NCI-H146 (cell line): Measurements from ENCODE around the gene DNAJB8.

Experiments
- DNase-seq: peaks from one replicate; lab custom pipeline; 2025; lab: John Stamatoyannopoulos, UW

The DNAJB8 gene

DNA sequence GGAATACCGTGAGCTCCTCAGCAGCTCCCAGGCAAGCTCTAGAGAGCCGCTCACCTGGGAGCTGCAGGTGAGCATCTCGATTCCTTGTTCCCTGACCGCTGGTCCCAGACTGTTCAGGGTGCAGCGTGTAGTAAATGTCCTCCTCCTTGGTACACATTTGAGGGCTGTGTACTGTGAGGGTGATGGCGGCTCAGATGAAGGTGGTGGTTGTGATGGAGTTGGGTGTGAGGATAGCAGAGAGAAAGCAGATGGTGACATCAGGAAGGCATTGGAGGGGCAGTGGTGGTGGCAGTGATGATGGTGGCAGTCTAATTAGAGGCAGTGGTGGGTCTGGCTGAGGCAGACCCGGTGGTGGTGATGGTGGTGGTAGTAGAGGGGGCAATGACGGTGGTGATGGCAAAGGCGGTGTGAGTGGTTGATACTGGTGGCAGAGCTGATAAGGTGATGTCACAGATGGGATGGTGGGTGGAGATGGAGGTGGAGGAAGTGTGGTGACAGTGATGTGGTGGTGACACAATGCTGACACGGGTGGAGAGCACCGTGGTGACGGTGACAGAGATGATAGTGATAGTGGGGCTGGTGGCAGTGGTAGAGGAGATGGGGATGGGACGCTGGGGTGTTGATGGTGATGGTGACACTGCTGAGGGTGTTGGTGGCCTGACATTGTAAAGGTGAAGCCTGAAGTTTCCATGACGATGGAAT lies at the start of gene DNAJB8:
DNAJB8 (minus strand) TSS at position 51 of the 702 bp plus-strand sequence. CDS start 3,645 bp downstream, outside the sequence.
- no peak for DNase-seq

DNA sequence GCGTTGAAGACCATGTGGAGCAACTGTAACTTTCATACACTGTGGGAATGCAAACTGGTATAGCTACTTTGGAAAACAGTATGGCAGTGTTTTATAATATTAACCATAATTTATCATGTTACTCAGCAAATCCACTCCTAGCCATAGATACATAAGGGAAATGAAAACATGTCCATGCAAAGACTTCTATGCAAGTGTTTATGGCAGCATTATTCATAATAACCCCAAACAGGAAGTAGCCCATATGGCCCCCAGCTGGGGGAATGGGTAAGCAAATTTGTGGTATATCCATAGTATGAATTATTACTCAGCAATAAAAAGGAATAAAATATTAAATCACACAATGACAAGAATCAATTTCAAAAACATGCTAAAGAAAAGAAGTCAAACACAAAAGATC lies 49.3 kb upstream of the DNAJB8 start:
- no peak for DNase-seq

DNA sequence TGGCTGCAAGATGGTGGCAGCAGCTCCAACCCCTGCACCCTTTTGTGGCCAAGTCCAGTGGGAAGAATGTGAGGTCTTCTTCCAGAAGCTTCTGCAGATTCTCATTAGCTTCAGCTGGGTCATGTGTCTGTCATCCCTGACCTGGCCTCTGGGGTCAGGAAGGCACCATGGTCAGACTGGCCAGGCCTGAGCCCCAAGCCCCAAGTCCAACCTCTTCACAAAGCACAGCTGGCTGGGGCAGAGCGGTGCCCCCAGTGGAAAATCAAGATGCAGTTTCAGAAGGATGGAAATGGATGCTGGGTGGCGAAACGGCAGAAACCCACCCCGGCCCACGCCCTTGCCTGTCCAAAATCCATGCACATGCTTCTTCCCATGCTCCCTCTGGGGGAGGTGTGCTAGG lies 42.2 kb upstream of the DNAJB8 start:
- DNase-seq = no peak

DNA sequence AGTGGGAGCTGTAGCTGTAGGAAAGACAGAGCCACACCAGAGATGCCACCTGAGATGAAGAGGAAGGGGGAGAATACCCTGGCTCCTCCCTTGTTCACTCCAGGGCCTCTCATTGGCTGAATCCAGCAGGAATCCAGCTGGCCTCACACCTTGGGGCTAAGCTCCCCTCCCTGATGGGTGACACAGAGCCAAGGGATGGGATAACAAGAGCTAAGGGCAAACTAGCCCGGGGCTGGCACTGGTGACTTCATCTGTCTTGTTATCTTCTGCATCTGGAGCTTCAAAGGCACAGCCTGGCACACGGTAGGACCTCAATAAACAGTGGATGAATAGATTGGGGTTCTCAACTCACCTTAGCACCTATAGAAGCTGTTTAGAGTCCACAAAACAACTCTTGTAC lies 40.1 kb upstream of the DNAJB8 start:
- no peak for DNase-seq

DNA sequence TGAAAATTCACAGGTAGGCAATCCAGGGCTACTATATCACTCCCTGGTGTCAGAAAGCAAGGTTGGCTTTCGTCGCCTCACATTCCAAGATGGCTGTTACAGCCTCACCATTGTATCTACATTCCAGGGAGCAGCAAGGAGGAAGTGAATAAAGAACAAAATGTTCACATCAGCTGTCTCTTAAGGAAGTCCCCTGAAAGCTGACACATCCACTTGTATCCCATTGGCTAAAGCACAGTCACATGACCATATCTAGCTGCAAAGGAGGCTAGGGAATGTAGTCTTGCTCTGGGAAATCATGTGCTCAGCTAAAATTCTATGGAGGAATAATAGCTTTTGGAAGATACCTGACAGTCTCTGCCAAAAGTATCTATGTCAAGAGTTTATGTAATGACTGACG lies 39.1 kb upstream of the DNAJB8 start:
- no peak for DNase-seq

DNA sequence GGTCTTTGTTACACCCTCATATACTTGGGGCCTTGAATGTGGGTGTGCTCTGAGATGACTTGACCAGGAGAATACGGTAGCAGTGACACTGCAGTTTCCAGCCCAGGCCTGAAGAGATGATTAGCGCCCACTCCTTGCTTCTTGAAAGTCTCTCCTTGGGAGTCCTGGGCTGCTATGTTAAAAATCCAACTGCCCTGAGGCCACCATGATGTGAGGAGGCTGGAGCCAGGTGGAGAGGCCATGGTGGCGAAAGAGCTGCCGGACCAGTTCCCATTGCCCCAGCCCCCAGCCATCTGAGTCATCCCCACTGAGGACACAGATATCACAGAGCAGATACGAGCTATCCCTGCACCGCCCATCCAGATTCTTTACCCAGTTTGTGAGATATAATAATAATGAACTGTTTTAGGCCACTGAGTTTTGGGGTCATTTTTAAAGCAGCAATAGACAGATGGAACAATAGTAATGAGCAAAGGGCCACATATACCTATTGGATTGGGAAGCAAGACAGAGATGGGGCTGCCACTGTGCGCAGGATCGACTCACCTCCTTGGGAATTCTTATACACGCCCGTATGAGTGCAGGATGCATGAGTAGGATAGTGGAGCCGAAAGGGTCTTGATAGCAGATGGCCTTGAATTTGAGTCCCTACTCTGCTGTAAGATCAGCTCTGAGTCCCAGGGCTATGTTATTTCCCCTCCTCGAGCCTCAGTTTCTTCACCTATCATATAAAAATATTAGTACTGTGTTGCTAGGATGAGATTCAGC lies 38.5 kb upstream of the DNAJB8 start:
- DNase-seq = no peak

DNA sequence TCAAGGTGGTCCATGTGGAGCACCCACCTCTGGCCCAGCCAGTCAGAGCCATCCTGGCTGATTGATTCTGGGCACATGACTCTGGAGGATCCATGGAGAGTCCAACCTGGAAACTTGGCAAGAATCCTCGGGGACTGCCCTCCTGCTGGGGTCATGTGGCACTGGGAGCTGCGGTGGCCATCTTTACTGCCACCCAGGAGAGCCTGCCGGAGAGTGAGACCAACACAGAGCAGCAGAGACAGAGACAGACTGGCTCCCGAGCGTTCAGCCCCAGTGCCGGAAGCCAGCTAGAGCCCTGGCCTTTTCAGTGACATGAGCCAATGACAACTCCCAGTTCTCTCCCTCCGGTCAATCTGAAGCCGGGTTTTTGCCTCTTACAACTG lies 37.8 kb upstream of the DNAJB8 start:
- no peak for DNase-seq

DNA sequence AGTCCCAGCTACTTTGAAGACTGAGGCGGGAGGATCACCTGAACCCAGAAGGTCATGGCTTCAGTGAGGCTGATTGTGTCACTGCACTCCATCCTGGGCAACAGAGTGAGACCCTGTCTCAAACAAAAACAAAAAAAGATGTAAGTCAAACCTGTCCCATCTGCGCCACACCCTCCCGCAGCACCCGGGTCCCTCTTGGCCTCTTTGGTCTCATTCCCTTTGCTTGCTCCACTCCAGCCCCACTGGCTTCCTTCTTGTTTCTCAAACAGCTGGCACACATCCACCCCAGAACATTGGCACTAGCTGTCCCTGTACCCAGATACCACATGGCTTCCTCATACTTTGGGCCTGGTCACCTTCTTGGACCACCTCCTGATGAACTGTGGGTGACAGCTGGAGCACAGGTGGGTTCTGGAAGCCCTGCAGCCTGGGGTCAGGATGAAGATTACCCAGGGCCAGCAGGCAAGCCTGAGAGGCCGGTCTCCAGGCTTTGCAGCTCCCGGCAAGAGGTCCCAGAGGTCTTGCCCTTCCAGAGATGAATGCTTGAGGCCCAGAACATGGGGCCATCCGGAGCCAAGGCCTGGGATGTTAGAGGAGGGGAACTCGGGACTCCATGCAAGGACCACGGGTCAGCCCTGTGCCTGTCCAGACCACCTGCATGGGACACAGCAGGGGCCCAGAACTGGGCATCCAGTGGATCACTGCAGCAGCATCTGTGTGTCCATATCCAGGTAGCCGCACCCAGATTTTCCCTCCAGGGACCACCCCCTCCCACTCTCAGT lies 37.3 kb upstream of the DNAJB8 start:
- no peak for DNase-seq

DNA sequence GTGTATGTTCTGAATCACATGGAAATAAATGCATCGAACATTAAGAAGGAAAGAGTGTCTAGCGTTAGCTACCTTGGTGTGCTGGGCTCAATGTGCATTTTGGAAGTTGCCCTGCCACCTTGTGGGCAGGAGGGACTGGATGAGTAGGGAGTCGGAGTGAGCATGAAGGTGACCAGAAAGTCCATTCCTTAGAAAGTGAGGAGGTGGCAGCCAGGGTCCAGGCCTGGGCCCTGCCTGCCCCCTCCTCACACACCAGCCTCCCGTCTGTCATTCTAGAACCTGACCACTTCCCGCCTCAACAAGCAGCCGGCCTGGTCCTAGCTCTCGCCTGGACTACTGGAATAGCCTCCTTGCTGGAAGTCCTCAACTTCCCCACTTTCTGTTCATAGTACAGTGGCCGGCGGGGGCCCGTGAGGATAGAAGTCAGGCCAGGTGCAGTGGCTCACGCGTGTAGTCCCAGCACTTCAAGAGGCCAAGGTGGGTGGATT lies 36.5 kb upstream of the DNAJB8 start:
- peak; percentile 28 for DNase-seq

DNA sequence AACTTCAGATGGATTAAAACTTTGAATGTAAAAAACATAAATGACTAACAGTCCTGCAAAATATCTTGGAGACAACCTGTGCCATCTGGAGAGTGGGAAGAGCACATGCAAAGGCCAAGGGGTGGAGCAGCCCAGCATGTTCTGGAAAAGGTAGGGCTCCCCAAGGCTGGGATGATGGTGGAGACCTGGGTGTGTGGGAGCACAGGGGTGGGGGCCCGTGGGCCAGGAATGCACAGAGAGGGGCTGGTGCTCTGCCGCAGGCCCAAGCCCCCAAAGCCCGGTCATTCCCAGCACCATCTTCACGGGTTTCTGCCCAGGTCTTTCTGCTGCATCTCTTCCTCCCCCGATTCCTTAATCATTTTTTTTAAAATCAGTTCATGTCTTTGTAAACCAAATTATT lies 36.0 kb upstream of the DNAJB8 start:
- no peak for DNase-seq

DNA sequence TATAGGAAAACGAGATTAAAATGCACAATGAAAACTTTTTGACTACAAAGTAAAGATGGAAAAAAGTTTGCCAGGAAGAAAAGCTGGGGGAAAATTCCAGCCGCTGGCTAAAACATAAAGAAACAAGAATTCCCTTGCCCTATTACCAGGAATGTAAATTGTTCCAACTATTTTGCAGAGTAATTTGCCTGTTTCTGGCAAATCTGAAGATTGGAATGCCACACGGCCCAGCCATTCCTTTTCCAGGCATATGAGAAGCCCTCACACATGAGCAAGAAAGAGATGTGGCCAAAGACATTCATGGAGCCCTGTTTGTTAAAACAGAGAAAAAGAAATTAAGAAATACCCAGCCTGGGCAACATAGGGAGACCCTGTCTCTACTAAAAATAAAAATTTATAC lies 34.7 kb upstream of the DNAJB8 start:
- DNase-seq = no peak

DNA sequence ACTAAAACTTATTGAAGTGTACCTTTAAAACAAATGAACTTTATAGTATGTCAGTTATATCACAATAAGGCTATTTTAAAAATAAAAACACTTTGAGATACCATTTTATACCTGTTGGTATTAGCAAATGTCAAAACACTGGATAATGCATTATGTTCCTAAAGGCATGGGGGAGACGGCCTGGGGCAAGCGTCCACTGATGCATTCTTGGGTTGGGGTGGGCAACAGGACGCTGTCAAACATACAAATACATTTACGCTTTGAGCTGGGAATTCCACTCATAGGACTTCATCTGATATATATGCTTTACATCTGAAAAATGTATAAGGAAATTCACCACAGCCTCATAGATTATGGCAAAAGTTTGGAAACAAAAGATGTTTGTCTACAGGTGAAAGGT lies 33.9 kb upstream of the DNAJB8 start:
- DNase-seq = no peak

DNA sequence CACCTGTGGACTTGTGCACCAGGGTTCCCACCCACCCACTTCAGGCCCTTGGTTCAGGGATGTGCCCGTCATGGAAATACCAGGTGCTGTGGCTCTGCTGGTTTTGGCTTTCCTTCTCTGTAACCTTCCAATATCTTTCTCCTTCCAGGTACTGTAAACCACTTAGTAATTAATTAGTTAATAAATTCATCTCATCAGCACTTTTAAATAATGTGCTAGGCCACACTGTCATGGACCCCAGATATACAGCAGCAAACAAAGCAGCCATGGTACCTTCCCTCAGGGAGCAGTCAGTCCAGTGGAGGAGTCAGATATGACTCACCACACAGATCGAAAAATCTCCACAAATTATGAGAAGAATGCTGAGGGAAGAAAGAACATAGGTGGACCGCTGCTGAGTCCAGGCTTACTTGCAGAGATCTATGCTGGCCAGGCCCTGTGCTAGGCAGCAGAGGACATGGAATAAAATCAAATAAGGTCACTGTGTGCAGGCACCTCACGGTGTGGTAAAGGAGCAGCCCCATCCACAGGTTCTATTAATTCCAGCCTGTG lies 33.1 kb upstream of the DNAJB8 start:
- no peak for DNase-seq

DNA sequence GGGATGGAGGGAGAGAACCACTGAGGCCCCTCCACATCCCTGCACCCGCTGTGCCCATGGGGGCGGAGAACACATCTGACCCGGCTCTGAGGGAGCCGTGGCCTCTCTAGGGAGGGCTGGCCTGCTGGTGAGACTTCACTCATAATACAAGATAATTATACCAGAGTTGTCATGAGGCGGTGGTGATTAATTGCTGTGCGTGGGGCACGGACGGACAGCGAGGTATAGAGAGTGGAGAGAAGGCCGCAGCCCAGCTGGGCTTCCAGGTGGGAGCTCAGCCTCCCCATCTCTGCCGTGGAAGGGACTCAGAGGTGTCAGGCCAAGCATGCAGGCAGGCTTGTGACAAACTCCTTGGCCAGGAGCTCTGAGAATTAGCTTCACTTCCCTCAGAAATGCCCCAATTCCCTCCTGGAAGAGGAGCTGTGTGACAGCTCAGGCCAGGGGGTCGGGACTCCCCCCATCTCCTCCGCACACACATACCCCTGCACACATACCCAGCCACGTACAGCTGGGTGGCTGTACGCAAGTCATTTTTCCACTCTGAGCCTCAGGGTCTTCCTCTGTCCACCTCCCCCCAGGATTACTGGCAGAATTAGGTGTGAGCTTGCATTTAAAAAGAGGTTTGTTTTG lies 32.3 kb upstream of the DNAJB8 start:
- DNase-seq = peak; percentile 47

DNA sequence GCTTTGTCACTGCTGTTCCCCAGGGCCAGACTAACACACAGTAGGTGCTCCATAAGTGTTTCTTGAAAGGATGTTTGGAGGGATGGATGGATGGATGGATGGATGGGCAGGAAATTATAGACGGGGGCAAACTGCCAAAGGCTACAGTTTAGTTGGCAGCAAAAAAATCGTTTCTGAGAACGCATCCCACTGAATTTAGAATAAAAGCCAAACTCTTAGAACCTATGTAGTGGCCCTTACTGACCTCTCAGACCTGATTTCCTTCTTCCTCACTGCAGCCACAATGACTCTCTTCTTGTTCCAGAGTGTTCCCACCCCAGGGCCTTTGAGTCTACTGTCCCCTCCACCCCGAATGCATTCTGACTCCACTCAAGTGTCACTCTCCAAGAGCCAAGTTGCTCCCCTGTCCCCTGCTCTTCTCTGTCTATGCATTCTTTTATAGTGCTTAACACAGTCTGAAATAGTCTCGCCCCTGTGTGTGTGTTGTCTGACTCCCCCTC lies 31.5 kb upstream of the DNAJB8 start:
- no peak for DNase-seq

DNA sequence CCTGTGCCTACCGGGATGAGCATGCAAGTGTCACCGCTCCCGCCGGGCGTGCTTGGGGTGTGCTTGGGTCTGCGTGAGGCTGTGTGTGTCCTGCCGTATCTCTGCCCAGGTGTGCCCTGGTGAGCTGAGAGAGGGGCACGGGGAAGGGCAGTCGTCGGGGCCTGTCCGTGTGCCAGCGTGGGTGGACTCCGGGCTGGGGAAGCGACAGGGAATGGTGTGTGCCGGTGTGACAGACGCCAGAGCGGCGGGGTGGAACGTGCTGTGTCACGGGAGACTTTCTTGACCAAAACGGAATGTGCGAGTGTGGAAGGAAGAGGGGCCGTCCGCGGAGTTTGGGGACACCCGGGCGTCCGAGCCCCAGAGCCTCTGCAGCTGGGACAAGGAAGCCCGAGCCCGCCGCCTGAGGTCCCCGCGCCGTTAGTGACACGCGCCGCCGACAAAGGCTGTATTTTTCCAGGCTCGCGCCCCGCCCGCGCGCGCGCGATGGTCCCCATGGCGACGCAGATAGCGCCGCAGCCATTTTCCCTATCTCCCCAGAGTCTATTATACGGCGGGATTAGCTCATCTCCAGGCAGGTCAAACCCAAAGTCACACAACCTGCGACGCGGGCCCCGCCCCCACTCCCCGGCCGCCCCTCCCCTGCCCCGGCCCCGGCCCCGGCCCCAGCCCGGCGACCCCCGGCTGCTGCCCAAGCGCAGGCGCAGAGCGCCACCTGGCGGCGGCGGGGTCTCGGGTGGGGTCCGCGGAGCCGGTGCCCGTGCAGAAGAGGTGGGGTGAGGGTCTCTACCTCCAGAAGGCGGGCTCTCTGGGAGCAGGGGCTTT lies 30.8 kb upstream of the DNAJB8 start:
- DNase-seq = peak; percentile 91

DNA sequence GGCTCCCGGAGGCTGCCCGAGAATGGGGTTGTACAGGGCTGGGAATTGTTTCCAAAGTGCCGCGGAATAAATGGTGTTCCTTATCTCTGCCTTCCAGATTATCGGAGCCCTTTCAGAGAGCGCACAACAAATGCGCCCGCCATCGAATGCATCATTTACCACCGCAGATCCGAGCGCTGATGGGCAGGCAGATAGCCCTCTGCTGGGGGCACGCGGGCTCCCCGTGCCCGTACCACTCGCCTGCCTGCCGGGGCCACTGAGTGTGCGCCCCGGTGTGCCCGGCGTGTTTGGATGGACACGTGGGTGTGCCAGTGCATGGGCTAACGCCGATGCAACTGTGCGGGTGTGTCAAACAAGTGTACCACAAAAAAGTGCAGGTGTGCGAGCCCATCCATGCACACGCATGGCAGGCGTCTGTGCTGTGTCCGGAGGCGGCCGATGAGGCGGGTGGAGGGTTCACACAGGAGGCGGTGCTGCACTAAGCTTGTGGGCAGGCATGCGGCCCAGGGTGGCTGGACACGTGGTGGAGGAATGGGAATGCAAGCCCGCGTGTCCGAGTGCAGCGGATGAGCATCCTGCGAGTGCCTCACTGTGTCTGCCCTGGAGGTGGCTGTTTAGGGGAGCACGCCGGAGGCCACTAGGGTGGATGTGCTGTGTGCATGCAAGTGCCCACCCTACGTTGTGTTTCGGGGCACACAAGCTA lies 30.1 kb upstream of the DNAJB8 start:
- peak; percentile 73 for DNase-seq

DNA sequence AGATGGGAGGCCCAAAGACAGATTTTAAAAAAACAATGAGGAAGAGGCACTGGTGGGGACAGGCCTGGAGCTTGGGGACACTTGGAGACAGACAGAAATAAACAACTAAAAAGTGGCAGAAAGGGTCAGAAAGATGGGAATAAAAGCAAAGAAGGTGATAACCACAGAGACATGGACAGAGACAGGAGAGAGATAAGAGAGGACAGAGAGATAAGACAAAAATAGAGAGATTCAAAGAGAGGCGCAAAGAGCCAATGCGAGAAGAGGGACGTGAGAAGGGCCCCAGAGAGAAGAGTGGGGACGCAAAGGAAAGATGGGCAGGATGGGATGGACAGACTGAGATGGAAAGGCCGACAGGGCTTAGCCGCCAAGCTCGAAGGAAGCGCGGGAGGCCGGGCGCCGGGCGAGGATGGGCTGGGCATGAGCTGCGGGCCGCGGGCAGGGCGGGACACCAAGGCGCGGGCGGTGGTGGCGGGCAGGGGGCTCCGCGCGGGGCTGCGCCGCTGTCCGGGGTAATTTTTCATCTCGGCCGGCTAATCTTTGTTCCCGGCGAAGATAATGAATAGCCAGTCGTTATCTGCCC lies 29.4 kb upstream of the DNAJB8 start:
- DNase-seq = no peak

DNA sequence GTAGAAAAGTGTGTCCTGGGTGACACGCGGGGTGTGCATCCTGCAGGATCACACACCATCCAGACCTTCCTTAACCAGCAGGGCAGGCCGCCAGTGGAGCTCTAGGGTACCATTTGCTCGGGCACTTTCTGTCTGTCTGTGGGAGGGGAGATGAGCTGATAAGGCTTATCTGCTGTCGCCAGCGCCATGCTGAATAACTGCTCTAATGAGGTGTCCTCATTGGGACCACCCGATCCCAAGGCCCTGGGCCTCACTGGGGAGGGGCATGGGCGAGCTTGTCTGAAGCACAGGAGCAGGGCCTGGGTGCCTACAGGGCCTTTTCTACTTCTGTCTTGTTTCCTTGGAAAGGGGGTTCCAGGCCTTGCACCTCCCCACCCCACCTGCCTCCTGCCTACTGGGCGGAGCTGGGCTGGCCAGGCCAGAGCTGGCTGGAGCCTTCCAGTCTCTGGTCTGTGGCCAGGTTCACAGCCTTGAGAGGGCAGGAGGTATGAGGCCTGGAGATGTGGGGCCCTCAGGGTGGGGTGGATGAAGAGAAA lies 28.8 kb upstream of the DNAJB8 start:
- peak; percentile 19 for DNase-seq

DNA sequence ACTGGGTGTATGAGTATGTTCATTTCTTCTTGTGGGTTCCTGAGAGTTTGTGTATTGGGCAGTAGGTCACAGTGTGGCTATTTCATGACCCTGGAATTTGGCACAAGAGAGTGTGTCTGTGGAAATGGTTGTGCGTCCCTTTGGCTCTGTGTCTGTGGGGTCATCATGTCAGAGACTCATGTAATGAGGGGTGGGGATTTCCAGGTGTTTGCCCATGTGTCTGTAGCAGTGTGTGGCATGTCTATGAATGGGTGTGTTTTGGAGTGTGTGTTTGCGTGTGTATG lies 27.6 kb upstream of the DNAJB8 start:
- no peak for DNase-seq
